ENCODE data around the gene KHDC1L. TPM values are rescaled to one million over a fixed set of nuclear protein-coding genes. Genes with fewer than 3 reads are reported as not detected.
A peak's percentile ranks its signal among the peaks of the same experiment; 100 is the strongest.
"Not testable (repeated sequence)": the region's sequence is repeated elsewhere in the genome, so short reads cannot be mapped to it uniquely, and the experiment has no call there.

Gene KHDC1L
- 0.37 TPM in 1 of 2 replicates, not detected in the other for total RNA-seq (2021)
- long read RNA-seq, result 0 reads

- Histone ChIP-seq H3K18ac (ENCODE audit: insufficient read length, low read depth, low read length) (no peak within 1 kb of the TSS), H4K8ac (replicated peaks; ENCODE audit: insufficient read length, low read depth, low read length) (no peak within 1 kb of the TSS), H3K23ac (ENCODE audit: insufficient read length, low read depth, low read length) (no peak within 1 kb of the TSS), H3K14ac (ENCODE audit: insufficient read depth, low read length) (0 out of 2 replicates have a peak within 1 kb of the TSS, but pooled peaks have one; percentile 28), H3T11ph (ENCODE audit: low read length) (no peak within 1 kb of the TSS), H2BK120ac (ENCODE audit: low read depth, low read length, poor library complexity, severe bottlenecking) (no peak within 1 kb of the TSS), H3K79me2 (ENCODE audit: insufficient read depth, low read length) (no peaks in the 10 kb centered on the region), H3K9me3 (ENCODE audit: control insufficient read depth, low read depth, low read length) (no peaks in the 10 kb centered on the region), H4K20me1 (ENCODE audit: control insufficient read depth, insufficient read depth, insufficient read length) (no peaks in the 10 kb centered on the region), H2BK15ac (ENCODE audit: low read depth, low read length) (no peak within 1 kb of the TSS), H3K4me2 (ENCODE audit: insufficient read depth, insufficient read length, low read length) (no peak within 1 kb of the TSS), H4K91ac (ENCODE audit: insufficient read length, low read depth, low read length) (no peak within 1 kb of the TSS), H3K27ac (ENCODE audit: insufficient read length, low read depth, low read length) (no peak within 1 kb of the TSS), H2BK20ac (ENCODE audit: low read depth, low read length, poor library complexity, severe bottlenecking) (no peak within 1 kb of the TSS), H3K23me2 (ENCODE audit: insufficient read length, low read depth, low read length, poor library complexity, severe bottlenecking) (no peaks in the 10 kb centered on the region), H2AK5ac (ENCODE audit: insufficient read length, low read length) (no peak within 1 kb of the TSS), H3K79me1 (ENCODE audit: insufficient read depth, low read depth, low read length, poor library complexity, severe bottlenecking) (no peaks in the 10 kb centered on the region), H2AFZ (ENCODE audit: low read length) (no peak within 1 kb of the TSS), H3K9ac (ENCODE audit: extremely low read depth, insufficient read length, low read length) (no peak within 1 kb of the TSS), H4K5ac (ENCODE audit: insufficient read length, low read depth, low read length) (no peak within 1 kb of the TSS), H3K56ac (ENCODE audit: insufficient read length, low read depth, low read length) (no peak within 1 kb of the TSS), H2BK5ac (ENCODE audit: insufficient read length, low read length) (no peak within 1 kb of the TSS), H3K27me3 (ENCODE audit: insufficient read depth, low read length) (no peaks in the 10 kb centered on the region), H3K4ac (ENCODE audit: low read depth, low read length) (no peak within 1 kb of the TSS), H2BK12ac (ENCODE audit: insufficient read length, low read depth, low read length) (no peak within 1 kb of the TSS), H3K4me1 (ENCODE audit: insufficient read depth, low read length) (no peaks in the 10 kb centered on the region)
- no peaks in the 10 kb centered on the region for H3K27me3 Mint-ChIP-seq (ENCODE audit: low read depth)
- peaks cover 0 to 3% of the 10 kb centered on the region in 2 experiments; a peak in 2 of 5 replicates for H3K9me3 Mint-ChIP-seq
- H3K36me3 Mint-ChIP-seq (ENCODE audit: insufficient read depth in 1 of 3, low read depth in 3 of 3), result peaks cover 2 to 5% (median 3%) of the 10 kb centered on the region in 3 experiments; a peak in 3 of 7 replicates
- no peaks in the 10 kb centered on the region for H3K4me1 Mint-ChIP-seq
- no CpG with 5 or more reads among the region's 4 CpGs for WGBS (ENCODE audit: extremely low coverage, insufficient read length, low lambda C conversion rate)
- no peak for DNase-seq
- TF ChIP-seq CTCF (conservative IDR thresholded peaks at IDR 0.05), result no peak
- no peak within 1 kb of the TSS for H3K4me3 Mint-ChIP-seq
- no peak within 1 kb of the TSS for H3K27ac Mint-ChIP-seq
These were observed at the start of gene KHDC1L for GRCh38 chr6:73225396-73225795. TSS of gene KHDC1L (minus strand) at chr6:73225496. CDS start at chr6:73225408, 88 bp downstream.

GRCh38 chr6:73269296-73269695 is 44.0 kb upstream of the KHDC1L start:
- H2BK120ac ChIP-seq (ENCODE audit: low read depth, low read length, poor library complexity, severe bottlenecking); DNase-seq; H3K4ac ChIP-seq (ENCODE audit: low read depth, low read length); H3K27ac Mint-ChIP-seq; H4K91ac ChIP-seq (ENCODE audit: insufficient read length, low read depth, low read length); H3K9me3 Mint-ChIP-seq; H3K4me3 Mint-ChIP-seq; H3K27me3 ChIP-seq (ENCODE audit: insufficient read depth, low read length); H2BK15ac ChIP-seq (ENCODE audit: low read depth, low read length); H3K4me1 Mint-ChIP-seq; H3K56ac ChIP-seq (ENCODE audit: insufficient read length, low read depth, low read length); H3K14ac ChIP-seq (ENCODE audit: insufficient read depth, low read length); H2BK5ac ChIP-seq (ENCODE audit: insufficient read length, low read length); H3K4me1 ChIP-seq (ENCODE audit: insufficient read depth, low read length); H3K4me2 ChIP-seq (ENCODE audit: insufficient read depth, insufficient read length, low read length); H4K8ac ChIP-seq (replicated peaks; ENCODE audit: insufficient read length, low read depth, low read length); H3K23me2 ChIP-seq (ENCODE audit: insufficient read length, low read depth, low read length, poor library complexity, severe bottlenecking); H3K79me1 ChIP-seq (ENCODE audit: insufficient read depth, low read depth, low read length, poor library complexity, severe bottlenecking); H2BK12ac ChIP-seq (ENCODE audit: insufficient read length, low read depth, low read length); H3K18ac ChIP-seq (ENCODE audit: insufficient read length, low read depth, low read length); H3T11ph ChIP-seq (ENCODE audit: low read length); H2AK5ac ChIP-seq (ENCODE audit: insufficient read length, low read length); H3K9ac ChIP-seq (ENCODE audit: extremely low read depth, insufficient read length, low read length); H3K23ac ChIP-seq (ENCODE audit: insufficient read length, low read depth, low read length); H4K5ac ChIP-seq (ENCODE audit: insufficient read length, low read depth, low read length); H3K79me2 ChIP-seq (ENCODE audit: insufficient read depth, low read length); H2AFZ ChIP-seq (ENCODE audit: low read length); H3K9me3 ChIP-seq (ENCODE audit: control insufficient read depth, low read depth, low read length); H3K27ac ChIP-seq (ENCODE audit: insufficient read length, low read depth, low read length); H3K27me3 Mint-ChIP-seq (ENCODE audit: low read depth); H4K20me1 ChIP-seq (ENCODE audit: control insufficient read depth, insufficient read depth, insufficient read length); H2BK20ac ChIP-seq (ENCODE audit: low read depth, low read length, poor library complexity, severe bottlenecking): not testable (repeated sequence)
- WGBS (ENCODE audit: extremely low coverage, insufficient read length, low lambda C conversion rate), result no CpG with 5 or more reads among the region's 13 CpGs
- peaks cover 9 to 63% (median 56%) of the 10 kb centered on the region in 3 experiments; a peak in 6 of 7 replicates for H3K36me3 Mint-ChIP-seq (ENCODE audit: insufficient read depth in 1 of 3, low read depth in 3 of 3)

Measured in H9 (cell line).